GM23338 (cell line): ENCODE data around the gene CBFA2T3.

ENCODE experiments used
- JUNB ChIP-seq: IDR thresholded peaks from one replicate; pipeline ENCODE4 v1.6.1; 2016; ENCODE audit warnings: antibody characterized with exemption; ENCODE audit not compliant: unreplicated experiment
- POLR2AphosphoS5 ChIP-seq: IDR thresholded peaks from 2 replicates; pipeline ENCODE4 v1.6.1; 2016; ENCODE audit warnings: antibody characterized with exemption, low read depth
- ZNF114 ChIP-seq: fragments of 250-450 bp; sonication (Bioruptor Pico); IDR thresholded peaks from 2 replicates; pipeline ENCODE4 v1.5.0; 2020; ENCODE audit warnings: mild to moderate bottlenecking, moderate library complexity
- TF ChIP-seq, protein P1 (sequence below), 2 experiments: fragments of 200-600 bp in 1 of 2; sonication (generic) in 1 of 2; conservative IDR thresholded peaks; 2 replicates each; pipeline versions ENCODE4 v1.5.1 to v1.6.1; 2016 to 2017; ENCODE audit warnings: antibody characterized with exemption in 2 of 2, low read depth in 2 of 2, mild to moderate bottlenecking in 2 of 2, moderate library complexity in 1 of 2
- TF ChIP-seq, protein P2 (sequence below): IDR thresholded peaks from one replicate; pipeline ENCODE4 v1.6.1; 2018; ENCODE audit warnings: antibody characterized with exemption; ENCODE audit not compliant: unreplicated experiment

DNA sequence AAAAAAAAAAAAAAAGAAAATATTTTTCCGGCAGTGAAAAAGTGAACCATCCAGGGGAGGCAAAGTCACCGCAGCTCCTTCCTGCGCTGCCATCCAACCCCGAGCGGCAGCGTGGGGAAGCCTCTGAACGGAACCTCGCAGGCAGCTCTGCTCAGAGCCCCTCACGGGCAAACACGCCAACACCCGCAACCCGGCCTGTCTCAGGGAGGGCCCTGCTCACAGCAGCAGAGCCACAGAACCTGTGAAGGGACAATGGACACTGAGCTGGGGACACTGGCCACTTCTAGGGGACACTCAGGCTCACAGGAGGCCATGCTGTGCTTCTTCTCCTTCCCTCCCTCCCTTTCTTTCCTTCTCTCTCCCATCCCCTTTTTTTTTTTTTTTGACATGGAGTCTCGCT lies 143.9 kb downstream of the CBFA2T3 start:
- TF ChIP-seq, protein P1, sequence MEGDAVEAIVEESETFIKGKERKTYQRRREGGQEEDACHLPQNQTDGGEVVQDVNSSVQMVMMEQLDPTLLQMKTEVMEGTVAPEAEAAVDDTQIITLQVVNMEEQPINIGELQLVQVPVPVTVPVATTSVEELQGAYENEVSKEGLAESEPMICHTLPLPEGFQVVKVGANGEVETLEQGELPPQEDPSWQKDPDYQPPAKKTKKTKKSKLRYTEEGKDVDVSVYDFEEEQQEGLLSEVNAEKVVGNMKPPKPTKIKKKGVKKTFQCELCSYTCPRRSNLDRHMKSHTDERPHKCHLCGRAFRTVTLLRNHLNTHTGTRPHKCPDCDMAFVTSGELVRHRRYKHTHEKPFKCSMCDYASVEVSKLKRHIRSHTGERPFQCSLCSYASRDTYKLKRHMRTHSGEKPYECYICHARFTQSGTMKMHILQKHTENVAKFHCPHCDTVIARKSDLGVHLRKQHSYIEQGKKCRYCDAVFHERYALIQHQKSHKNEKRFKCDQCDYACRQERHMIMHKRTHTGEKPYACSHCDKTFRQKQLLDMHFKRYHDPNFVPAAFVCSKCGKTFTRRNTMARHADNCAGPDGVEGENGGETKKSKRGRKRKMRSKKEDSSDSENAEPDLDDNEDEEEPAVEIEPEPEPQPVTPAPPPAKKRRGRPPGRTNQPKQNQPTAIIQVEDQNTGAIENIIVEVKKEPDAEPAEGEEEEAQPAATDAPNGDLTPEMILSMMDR (conservative IDR thresholded peaks at IDR 0.05; ENCODE audit: low read depth in 2 of 2), result no peak
- TF ChIP-seq POLR2AphosphoS5 (no peak), JUNB (no peak), ZNF114 (CRISPR knock-in tag) (no peak)
- TF ChIP-seq, protein P2, sequence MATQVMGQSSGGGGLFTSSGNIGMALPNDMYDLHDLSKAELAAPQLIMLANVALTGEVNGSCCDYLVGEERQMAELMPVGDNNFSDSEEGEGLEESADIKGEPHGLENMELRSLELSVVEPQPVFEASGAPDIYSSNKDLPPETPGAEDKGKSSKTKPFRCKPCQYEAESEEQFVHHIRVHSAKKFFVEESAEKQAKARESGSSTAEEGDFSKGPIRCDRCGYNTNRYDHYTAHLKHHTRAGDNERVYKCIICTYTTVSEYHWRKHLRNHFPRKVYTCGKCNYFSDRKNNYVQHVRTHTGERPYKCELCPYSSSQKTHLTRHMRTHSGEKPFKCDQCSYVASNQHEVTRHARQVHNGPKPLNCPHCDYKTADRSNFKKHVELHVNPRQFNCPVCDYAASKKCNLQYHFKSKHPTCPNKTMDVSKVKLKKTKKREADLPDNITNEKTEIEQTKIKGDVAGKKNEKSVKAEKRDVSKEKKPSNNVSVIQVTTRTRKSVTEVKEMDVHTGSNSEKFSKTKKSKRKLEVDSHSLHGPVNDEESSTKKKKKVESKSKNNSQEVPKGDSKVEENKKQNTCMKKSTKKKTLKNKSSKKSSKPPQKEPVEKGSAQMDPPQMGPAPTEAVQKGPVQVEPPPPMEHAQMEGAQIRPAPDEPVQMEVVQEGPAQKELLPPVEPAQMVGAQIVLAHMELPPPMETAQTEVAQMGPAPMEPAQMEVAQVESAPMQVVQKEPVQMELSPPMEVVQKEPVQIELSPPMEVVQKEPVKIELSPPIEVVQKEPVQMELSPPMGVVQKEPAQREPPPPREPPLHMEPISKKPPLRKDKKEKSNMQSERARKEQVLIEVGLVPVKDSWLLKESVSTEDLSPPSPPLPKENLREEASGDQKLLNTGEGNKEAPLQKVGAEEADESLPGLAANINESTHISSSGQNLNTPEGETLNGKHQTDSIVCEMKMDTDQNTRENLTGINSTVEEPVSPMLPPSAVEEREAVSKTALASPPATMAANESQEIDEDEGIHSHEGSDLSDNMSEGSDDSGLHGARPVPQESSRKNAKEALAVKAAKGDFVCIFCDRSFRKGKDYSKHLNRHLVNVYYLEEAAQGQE, result no peak
